Measurements from ENCODE around the gene PROX2.

The PROX2 gene

GRCh38 chr14:74875941-74876913 lies at the start of gene PROX2:
TSS of gene PROX2 (minus strand) at chr14:74876145. CDS start at chr14:74863834, 12,311 bp downstream.
- FAIRE-seq: no peak

GRCh38 chr14:74924061-74924460 lies 48.1 kb upstream of the PROX2 start:
- FAIRE-seq: no peak

GRCh38 chr14:74922752-74923401 lies 46.9 kb upstream of the PROX2 start, which contains the start of gene RPS6KL1:
TSS of gene RPS6KL1 (minus strand) at chr14:74923260. CDS start at chr14:74921541, 1,719 bp downstream.
- no peak for FAIRE-seq

- no peak for FAIRE-seq
These were observed 46.2 kb upstream of the PROX2 start for GRCh38 chr14:74921987-74922751.

- FAIRE-seq: no peak
These were observed 45.2 kb upstream of the PROX2 start for GRCh38 chr14:74921053-74921620.

- FAIRE-seq: no peak
These were observed 44.3 kb upstream of the PROX2 start for GRCh38 chr14:74920281-74920680.

- FAIRE-seq: no peak
These were observed 43.6 kb upstream of the PROX2 start for GRCh38 chr14:74919421-74920165.

- no peak for FAIRE-seq
These were observed 42.4 kb upstream of the PROX2 start for GRCh38 chr14:74918380-74918779.

GRCh38 chr14:74917646-74918081 lies 41.7 kb upstream of the PROX2 start:
- FAIRE-seq: no peak

- FAIRE-seq: no peak
These were observed 41.2 kb upstream of the PROX2 start for GRCh38 chr14:74917178-74917543.

- FAIRE-seq: no peak
These were observed 39.9 kb upstream of the PROX2 start for GRCh38 chr14:74915826-74916225.

- FAIRE-seq: no peak
These were observed 39.5 kb upstream of the PROX2 start for GRCh38 chr14:74915426-74915825.

GRCh38 chr14:74913986-74914573 lies 38.1 kb upstream of the PROX2 start:
- FAIRE-seq: no peak

GRCh38 chr14:74913393-74913910 lies 37.5 kb upstream of the PROX2 start:
- no peak for FAIRE-seq

- no peak for FAIRE-seq
These were observed 36.9 kb upstream of the PROX2 start for GRCh38 chr14:74912801-74913200.

- no peak for FAIRE-seq
These were observed 36.2 kb upstream of the PROX2 start for GRCh38 chr14:74912111-74912510.

- no peak for FAIRE-seq
These were observed 35.8 kb upstream of the PROX2 start for GRCh38 chr14:74911704-74912103.

GRCh38 chr14:74911221-74911620 lies 35.3 kb upstream of the PROX2 start:
- FAIRE-seq: no peak

GRCh38 chr14:74910556-74910955 lies 34.6 kb upstream of the PROX2 start:
- no peak for FAIRE-seq

GRCh38 chr14:74909911-74910310 lies 34.0 kb upstream of the PROX2 start:
- FAIRE-seq: no peak

GRCh38 chr14:74909501-74909900 lies 33.6 kb upstream of the PROX2 start:
- no peak for FAIRE-seq

Measured in colon (tissue), 2 donors.